ENCODE measurements around the gene LPGAT1.

LPGAT1 gene

DNA sequence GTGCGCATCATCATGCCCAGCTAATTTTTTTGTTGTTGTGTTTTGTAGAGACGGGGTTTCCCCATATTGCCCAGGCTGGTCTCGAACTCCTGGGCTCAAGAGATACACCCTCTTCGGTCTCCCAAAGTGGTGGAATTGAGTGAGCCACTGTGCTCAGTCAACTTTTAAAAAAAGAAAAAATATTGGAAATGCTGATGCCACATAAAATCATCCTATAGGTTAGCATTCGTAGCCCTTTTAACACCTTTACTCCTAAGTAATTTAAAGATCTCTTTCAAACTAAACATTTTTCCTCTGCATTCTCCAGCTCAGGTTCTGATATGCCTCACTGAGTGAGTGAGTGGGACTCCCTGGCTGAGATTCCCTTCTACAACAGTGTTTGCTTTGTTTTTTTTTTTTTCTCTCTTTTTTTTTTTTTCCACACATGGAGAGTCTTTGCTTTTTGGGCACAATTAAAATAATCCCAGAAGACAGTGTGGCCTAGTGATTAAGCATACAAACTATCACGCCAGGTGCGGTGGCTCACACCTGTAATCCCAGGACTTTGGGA is 74.0 kb downstream of the LPGAT1 start:
- ChIA-PET CTCF (no interaction called here), POLR2A (ENCODE audit: low non-redundant PET) (no interaction called here)
- no peak overlapping the region for H3K27ac ChIP-seq
- DNase-seq (ENCODE audit: low spot score) = no peak
- TF ChIP-seq, protein P1, sequence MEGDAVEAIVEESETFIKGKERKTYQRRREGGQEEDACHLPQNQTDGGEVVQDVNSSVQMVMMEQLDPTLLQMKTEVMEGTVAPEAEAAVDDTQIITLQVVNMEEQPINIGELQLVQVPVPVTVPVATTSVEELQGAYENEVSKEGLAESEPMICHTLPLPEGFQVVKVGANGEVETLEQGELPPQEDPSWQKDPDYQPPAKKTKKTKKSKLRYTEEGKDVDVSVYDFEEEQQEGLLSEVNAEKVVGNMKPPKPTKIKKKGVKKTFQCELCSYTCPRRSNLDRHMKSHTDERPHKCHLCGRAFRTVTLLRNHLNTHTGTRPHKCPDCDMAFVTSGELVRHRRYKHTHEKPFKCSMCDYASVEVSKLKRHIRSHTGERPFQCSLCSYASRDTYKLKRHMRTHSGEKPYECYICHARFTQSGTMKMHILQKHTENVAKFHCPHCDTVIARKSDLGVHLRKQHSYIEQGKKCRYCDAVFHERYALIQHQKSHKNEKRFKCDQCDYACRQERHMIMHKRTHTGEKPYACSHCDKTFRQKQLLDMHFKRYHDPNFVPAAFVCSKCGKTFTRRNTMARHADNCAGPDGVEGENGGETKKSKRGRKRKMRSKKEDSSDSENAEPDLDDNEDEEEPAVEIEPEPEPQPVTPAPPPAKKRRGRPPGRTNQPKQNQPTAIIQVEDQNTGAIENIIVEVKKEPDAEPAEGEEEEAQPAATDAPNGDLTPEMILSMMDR (conservative IDR thresholded peaks at IDR 0.05; ENCODE audit: low read depth) = no peak

DNA sequence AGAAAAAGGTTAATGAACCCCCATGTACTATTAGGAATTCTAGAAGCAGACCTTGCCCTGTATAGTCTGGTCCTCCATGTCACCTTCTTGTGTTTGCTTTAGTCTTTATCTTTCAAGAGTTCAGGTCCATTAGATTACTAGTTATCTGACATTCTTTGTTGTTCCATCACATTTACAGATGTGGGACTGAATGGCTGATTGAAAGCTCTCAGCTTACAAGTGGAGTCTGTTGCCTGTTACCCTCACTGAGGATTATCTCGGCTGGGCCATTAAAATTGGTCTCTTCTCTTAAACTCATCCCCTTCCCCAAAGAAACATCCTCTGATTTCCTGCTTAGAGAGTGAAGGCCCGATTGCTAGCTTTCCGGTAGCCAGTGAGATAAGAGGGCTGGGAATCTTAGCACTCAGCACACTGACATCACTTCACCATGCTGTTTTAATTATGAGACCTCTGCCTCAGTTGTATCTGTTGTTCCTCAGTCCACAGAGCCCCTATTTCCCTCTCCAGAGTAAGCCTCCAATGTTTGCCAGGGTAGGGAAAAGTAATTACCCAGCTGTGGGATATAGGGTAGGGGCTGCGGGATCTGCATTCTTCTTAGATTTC is 76.8 kb downstream of the LPGAT1 start:
- TF ChIP-seq, protein P1 (conservative IDR thresholded peaks at IDR 0.05; ENCODE audit: low read depth) = no peak
- H3K27ac ChIP-seq = no peak overlapping the region
- ChIA-PET CTCF (no interaction called here), POLR2A (ENCODE audit: low non-redundant PET) (no interaction called here)
- DNase-seq (ENCODE audit: low spot score) = no peak

DNA sequence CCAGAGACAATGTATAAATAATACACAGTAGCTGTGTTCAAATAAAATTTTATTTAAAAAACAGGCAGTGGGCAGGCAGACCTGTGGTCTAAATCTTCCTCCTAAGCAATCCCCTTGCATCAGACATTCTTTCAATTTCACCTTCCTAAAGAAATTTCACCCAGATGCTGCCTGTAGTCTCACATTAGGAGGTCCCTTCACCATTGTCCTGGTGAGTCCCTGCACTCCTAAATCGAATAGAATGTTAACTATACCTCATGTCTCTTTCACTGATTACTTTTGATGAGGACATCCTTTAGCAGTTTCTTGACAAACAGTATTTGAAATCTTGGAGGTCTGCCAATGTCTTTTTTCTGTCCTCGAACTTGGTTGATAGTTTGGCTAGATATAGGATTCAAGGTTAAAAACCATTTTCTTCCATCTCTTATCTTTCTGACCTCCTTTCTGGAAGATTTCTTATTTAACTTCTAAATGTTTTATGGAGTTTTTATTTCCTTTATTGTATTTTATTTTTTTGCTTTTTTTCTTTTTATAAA is 77.5 kb downstream of the LPGAT1 start:
- ChIA-PET CTCF (no interaction called here), POLR2A (ENCODE audit: low non-redundant PET) (no interaction called here)
- no peak overlapping the region for H3K27ac ChIP-seq
- TF ChIP-seq, protein P1 (conservative IDR thresholded peaks at IDR 0.05; ENCODE audit: low read depth) = no peak
- no peak for DNase-seq (ENCODE audit: low spot score)

DNA sequence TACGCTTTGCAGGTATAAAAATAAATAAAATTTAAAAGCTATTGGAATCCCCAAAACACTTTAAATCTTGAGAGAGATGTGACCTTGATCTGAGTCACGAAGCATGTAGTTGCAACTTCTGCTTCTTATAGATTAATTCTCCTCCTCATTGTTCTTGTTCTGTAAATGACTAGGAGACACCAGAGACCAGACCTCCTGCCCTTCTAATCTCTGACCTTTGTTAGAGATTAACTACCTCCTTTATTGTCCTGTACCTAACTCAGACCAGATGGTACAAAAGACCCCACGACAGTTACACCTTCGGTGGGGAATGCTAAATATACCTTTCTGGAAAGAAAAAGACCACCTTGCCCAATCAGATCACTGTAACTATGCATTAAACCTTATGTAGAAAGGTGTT is 78.2 kb downstream of the LPGAT1 start:
- ChIA-PET CTCF (no interaction called here), POLR2A (ENCODE audit: low non-redundant PET) (no interaction called here)
- H3K27ac ChIP-seq = no peak overlapping the region
- TF ChIP-seq, protein P1 (conservative IDR thresholded peaks at IDR 0.05; ENCODE audit: low read depth) = no peak
- DNase-seq (ENCODE audit: low spot score) = no peak

DNA sequence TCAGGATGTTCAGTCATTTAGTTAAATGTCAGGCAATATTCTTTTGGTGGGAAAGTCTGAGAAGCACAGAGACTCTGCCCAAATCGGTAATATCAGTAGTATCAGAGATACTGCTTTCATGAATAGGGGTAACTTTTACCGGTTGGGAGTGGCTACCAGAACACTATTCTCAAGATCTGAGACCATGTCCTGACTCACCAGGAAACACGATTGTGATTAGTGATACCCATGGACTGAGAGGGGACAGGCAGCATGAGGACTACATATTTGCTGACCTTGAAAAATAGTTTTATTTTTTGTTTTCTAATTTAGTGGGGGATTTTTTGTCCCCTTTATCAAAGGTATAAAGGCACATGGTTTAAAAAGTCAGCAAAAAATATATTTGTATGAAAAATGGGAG is 79.1 kb downstream of the LPGAT1 start:
- no peak overlapping the region for H3K27ac ChIP-seq
- no peak for DNase-seq (ENCODE audit: low spot score)
- ChIA-PET POLR2A (ENCODE audit: low non-redundant PET) (no interaction called here), CTCF (no interaction called here)
- TF ChIP-seq, protein P1 (conservative IDR thresholded peaks at IDR 0.05; ENCODE audit: low read depth) = no peak

DNA sequence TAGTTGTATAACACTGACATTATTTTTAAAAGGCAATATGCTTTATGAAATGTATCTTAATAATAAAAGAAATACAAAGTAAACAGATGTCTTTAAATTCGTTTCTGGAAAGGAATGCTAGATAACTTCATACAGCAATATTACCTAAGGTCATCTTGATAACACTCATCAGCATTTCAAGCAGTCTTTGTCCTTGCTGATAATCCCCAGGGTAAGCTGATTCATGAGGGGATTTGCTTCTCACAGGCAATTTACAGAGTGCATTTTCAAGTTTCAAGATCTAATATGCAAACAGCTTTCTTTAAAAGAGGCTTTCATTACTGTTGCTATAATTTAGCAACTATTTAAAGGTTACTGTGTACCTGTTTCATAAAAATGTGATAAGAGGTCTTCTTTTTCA is 80.0 kb downstream of the LPGAT1 start:
- ChIA-PET POLR2A (ENCODE audit: low non-redundant PET) (no interaction called here), CTCF (no interaction called here)
- TF ChIP-seq, protein P1 (conservative IDR thresholded peaks at IDR 0.05; ENCODE audit: low read depth) = no peak
- DNase-seq (ENCODE audit: low spot score) = no peak
- no peak overlapping the region for H3K27ac ChIP-seq
